Right renal pelvis (tissue), 4 donors: ENCODE measurements around the gene TRAF4. TPM values are rescaled to one million over a fixed set of nuclear protein-coding genes. Genes with fewer than 3 reads are reported as not detected.
"Not testable (repeated sequence)": the region's sequence is repeated elsewhere in the genome, so short reads cannot be mapped to it uniquely, and the experiment has no call there.

ENCODE experiments used
- DNase-seq, 4 donors: peaks; one replicate each; pipeline ENCODE4 v3.0.0-alpha.2; 2013; ENCODE audit warnings: low read depth in 4 of 4, low spot score in 3 of 4, missing footprints in 1 of 4
- polyA plus RNA-seq, 4 donors: library from polyadenylated mRNA; unstranded; fragments of 120-200 nt; gene quantifications; one replicate each; pipeline ENCODE4 v1.2.1, GENCODE V29; 2013; ENCODE audit not compliant: insufficient read length in 4 of 4

Gene TRAF4
- polyA plus RNA-seq, 4 donors: 117 to 145 (median 135) TPM

- peak in 3 of 4 donors; percentile 92 to 94 (median 93) for DNase-seq
Measured at GRCh38 chr17:28726627-28727491, 17.0 kb upstream of the TRAF4 start.

- peak in 2 of 4 donors; percentile 88 to 90 for DNase-seq
Measured at GRCh38 chr17:28728364-28729200, 15.2 kb upstream of the TRAF4 start, which contains the start of gene NEK8. Gene NEK8, plus strand, starts transcription at chr17:28728788. Its CDS starts 26 bp downstream, at chr17:28728814.

GRCh38 chr17:28729950-28730330, 13.9 kb upstream of the TRAF4 start:
- no peak for DNase-seq

- DNase-seq: no peak
Measured at GRCh38 chr17:28733346-28733745, 10.5 kb upstream of the TRAF4 start.

GRCh38 chr17:28734712-28735241, 9.0 kb upstream of the TRAF4 start:
- no peak for DNase-seq

GRCh38 chr17:28735242-28735722, 8.5 kb upstream of the TRAF4 start:
- no peak for DNase-seq

GRCh38 chr17:28735913-28736769, 7.7 kb upstream of the TRAF4 start:
- not testable (repeated sequence) for DNase-seq

- no peak for DNase-seq
Measured at GRCh38 chr17:28737316-28737715, 6.5 kb upstream of the TRAF4 start.

- no peak for DNase-seq
Measured at GRCh38 chr17:28737770-28738679, 5.8 kb upstream of the TRAF4 start.

GRCh38 chr17:28738680-28739384, 5.0 kb upstream of the TRAF4 start:
- DNase-seq: no peak

- no peak for DNase-seq
Measured at GRCh38 chr17:28740406-28741357, 3.1 kb upstream of the TRAF4 start.

GRCh38 chr17:28741358-28742349, 2.2 kb upstream of the TRAF4 start:
- no peak for DNase-seq

- no peak for DNase-seq
Measured at GRCh38 chr17:28744104-28744971, 527 bp downstream of the TRAF4 start.

- DNase-seq: peak in 1 of 4 donors; percentile 66
Measured at GRCh38 chr17:28744972-28745785, 1.4 kb downstream of the TRAF4 start.
